GM18502 (cell line): ENCODE measurements around the gene CLMN.

ENCODE experiments used
- ATAC-seq: cut with Tn5 transposase; IDR thresholded peaks from one replicate; pipeline ENCODE4 v1.9.1; 2021; ENCODE audit warnings: mild to moderate bottlenecking; ENCODE audit not compliant: unreplicated experiment, poor library complexity

Gene CLMN

DNA sequence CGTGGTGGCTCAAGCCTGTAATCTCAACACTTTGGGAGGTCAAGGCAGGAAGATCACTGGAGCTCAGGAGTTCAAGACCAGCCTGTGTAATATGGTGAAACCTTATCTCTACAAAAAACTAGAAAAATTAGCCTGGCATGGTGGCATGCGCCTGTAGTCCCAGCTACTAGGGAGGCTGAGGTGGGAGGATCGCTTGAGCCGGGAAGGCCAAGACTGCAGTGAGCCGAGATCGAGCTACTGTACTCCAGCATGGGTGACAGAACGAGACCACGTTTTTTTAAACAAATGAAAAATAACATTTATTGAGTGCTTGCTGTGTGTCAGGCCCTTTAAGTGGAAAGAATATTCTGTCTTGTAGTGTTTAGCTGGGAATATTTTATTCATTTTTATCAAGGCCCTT lies 26.6 kb upstream of the CLMN start:
- ATAC-seq = no peak

DNA sequence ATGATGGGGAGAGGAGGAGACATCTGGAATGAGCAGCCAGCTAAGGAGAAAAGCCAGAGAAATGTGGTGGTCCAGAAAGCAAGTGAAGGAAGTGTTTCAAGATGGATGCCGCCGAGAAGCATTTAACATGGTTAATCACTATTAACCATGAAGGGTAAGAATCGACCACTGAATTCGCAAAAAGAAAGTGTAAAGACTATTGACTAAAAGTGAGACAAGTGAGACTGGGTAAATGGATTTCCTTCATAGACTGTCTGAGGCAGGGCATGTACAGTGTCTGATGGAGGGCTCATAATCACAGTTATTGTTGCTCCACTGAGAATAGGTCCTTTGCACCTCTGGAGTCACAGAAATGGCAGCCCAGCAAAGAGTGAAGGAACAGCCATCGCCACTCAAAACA lies 25.3 kb upstream of the CLMN start:
- no peak for ATAC-seq

DNA sequence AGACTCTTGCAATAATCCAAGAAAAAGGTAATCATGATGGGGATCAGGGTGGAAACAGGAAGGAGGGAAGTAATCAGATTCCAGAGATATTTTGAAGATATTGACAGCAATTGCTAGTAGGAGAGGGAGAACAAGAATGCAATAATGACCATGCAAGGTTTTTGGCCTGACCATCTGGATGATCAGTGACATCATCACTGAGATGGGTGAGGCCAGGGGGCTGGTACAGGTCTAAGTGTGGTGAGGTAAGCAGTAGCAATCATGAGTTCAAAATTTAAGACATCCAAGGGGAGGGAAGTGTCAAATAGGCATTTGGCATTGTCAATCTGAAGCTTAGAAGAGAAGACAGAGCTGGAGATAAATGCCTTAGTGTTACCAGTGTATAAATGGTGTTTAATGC lies 24.8 kb upstream of the CLMN start:
- ATAC-seq = no peak

DNA sequence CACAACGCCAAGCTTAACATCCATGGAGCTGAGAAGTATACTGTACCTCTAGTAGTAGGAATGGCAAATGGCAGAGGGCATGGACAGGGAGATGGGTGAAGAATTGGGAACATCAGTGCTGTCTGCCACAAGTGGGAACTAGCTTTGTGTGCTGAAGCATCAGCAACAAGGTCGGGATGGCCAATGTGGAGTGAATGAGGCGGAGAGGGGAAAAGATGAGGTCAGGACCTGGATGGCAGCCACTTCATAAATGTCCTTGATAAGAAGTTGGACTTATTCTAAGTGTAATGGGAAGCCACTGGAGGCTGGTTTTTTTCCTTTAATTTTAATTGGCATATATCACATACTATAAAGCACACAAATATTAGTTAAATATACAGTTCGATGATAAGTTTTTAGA lies 21.9 kb upstream of the CLMN start:
- ATAC-seq = no peak

DNA sequence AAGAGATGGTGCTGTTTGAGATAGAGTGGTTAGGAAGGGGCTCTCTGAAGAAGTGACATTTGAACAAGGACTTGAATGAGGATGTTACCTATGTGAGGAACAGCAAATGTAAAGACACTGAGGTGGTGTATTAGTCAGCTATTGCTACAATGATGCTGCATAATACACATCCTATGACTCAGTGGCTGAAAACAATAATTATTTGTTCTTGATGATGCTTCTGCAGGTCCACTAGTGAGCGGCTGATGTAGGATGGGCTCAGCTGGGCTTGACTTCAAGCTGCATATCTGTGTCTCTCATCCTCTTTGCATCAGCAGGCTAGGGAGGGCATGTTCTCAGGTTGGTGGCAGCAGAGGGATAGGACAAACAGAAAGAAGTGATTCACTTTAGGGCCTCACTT lies 21.4 kb upstream of the CLMN start:
- no peak for ATAC-seq

DNA sequence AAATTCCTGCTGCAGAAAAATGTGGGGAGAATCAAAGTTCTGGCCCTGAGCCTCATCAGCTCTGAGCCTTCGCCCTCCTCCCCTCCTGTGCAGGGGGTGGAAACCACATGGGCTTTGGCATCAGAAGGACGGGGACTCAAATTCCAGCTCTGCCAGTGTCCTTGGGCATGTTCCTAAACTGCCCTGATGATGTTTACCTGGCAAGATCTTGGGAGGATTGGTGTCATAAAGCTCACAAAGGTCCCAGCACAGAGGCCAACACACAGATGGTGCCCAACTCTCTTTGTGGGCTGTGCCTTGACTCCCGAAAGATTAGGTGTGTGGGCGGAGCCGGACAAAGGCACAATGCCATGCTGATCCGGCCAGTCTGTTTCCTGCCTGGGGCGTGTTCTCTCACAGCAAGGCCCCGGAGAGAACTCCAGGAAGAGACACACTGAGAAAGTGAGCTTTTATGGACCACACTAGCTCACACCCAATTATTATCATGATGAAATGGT lies 20.5 kb upstream of the CLMN start:
- ATAC-seq = no peak

DNA sequence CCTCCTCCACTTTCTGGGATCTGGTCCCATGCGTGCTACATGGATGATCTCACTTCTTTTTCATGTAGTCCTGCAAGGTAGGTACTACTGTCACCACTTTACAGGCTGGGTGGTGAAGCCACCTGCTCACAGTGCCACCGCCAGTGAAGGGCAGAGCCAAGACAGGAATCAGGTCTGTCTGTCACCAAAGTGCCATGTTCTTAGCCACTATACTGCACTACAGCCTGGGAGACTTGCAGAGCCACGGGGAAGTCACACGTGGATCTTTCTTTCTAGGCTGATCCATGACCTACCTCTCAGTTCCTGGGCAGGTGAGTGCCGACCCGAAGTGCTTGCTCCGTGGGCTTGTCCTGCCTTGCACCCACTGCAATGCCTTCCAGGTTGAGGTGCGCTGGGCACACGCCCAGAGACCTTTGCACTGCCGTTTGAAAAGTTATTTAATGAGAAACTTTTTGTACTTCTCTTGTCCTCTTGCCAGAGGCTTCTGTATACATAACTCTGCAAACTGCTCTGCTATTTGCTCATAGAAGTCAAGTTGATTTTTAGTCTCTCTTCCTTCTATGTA lies 19.7 kb upstream of the CLMN start:
- no peak for ATAC-seq

DNA sequence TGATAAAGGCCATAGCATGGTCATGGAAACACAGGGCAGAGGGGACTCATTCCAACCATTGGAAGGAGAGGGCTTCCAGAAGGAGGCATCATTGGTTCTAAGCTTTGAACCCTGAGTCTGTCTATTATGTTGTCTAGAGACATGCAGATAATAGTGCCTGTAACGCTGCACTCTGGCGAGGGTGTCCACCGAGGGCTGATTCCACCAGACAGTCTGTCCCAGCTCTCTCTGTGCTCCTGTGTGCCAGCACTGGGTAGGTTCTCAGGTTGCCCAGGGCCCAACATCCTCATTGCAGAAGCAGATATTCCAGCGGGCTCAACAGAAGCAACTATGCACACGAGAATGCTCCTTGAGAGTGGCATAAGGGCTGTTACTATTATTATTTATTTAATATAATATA lies 18.7 kb upstream of the CLMN start:
- no peak for ATAC-seq

DNA sequence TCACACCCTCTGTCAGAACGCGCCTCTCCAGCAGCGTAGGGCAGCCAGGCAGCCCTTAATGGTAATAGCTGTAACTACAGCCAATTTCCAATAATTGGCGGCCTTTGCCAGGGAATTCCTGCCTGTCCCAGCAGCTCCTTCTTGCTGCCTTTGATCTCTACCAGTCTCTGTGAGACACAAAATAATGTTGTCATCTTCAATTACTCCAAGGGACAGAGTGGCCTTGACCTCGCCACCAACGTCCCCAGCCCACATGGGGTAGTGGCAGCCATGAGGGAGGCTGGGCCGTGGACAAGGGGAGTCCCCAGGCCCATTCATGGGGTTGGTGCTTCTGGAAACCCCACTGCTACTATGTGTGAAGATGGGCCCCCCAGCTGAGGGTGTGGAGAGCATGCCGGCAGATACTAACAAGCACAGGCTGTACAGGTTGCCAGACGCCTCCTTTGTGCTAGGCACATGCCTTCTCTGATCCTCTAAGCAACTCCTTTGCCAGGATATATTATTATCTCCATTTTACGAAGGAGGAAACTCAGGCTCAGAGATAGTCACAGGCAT lies 17.4 kb upstream of the CLMN start:
- no peak for ATAC-seq

DNA sequence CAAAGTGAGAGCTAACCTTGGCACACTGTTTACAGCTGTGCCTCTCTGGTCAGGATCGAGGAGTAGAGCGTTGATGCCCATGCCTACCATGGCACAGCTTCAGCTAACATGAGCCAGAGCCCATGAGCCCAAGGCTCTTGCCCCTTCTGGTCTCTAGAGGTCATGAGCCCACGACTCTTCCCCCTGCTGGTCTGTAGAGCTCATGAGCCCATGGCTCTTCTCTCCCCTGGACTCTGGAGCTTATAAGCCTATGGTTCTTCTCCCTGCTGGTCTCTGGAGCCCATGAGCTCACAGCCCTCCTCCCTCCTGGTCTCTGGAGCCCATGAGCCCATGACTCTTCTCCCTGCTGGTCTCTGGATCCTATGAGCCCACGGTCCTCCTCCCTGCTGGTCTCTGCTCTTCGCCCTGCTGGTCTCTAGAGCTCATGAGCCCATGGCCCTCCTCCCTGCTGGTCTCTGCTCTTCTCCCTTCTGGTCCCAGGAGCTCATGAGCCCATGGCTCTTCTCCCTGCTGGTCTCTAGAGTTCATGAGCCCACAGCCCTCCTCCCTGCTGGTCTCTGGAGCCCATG lies 16.6 kb upstream of the CLMN start:
- ATAC-seq = no peak

DNA sequence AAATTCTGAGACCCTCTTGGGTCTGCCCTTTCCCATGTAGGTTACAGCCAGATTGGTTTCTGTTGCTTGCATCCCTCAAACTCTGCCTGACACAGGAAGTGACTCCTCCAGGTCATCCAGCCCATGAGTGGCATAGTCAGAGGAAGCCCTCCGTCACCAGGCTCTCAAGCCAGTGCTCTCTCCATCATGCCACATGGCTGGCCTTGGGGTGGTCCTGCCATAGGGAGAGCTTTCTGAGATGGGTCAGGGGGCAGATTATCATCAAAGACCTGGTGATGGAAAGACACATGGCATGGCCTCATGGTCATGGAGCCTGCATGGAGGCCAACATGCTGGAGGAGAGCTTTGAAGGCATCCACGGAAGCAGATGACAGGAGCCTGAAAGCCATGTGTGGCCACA lies 15.4 kb upstream of the CLMN start:
- no peak for ATAC-seq

DNA sequence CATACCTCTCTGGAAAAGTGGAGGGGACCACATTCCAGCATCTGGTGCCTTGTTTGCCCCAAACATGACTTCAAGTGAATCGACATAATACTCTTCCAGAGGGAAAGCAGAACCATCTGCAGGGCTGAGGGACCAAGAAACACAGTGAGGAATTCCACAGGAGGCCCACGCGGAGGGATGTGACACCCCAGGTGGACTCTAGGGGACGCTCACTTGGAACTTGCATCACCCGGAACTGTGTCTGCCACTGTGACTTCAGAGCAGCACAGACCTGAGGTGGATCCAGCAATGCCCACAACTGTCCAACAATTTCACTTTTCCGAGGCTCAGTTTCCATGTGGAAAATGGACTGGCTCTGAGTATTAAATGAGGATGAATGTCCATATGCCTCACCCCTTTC lies 14.3 kb upstream of the CLMN start:
- no peak for ATAC-seq

DNA sequence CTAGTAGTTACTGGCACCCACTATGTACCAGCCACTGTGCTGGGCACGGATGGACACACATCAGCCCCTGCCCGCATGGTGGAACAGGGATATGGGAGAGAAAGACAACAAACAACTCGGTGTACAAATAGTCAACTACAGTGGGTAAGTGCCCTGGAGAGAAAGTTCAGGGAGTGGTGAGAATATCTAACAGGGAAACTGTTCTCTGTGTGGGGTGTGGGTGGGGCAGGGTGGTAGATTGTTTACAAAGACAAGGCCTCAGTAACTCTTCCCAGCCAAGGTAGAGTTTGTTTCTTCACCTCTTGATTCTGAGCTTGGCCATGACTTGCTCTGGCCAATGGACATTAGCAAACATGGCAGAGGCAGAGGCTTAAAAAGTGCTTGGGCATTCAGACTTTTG lies 12.9 kb upstream of the CLMN start:
- no peak for ATAC-seq

DNA sequence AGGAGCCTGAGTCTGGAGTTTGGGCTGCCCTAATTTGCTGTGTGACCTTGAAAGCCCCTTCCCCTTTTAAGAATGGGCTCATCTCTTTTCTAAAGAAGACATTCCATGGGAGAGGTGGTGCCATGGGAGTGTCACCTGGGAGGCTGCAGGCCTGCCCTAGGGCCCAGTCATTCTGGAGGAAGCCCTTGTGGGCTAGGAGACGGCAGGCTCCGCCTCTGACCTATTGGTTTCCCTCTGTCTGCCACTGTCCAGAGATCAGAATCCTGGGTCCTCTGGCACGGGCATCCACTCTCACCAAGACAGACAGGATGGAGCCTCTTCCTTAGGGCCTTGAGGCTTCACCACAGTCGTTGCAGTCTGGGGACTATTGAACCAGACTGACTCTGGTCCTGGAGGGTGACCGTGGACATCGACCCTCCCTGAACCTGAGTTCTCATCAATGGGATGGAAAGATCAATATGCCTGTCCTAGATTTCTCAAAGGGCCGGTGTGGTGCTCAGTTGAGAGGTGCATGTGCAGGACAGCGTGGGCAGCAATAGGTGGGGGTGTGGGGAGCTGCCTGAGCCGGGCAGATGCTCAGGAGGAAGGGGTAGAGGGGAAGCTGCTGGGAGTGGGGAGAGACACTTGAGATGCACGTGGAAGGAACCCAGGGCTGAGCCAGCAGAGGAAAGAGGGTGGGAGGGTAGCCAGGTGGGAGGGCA lies 12.2 kb upstream of the CLMN start:
- ATAC-seq = no peak

DNA sequence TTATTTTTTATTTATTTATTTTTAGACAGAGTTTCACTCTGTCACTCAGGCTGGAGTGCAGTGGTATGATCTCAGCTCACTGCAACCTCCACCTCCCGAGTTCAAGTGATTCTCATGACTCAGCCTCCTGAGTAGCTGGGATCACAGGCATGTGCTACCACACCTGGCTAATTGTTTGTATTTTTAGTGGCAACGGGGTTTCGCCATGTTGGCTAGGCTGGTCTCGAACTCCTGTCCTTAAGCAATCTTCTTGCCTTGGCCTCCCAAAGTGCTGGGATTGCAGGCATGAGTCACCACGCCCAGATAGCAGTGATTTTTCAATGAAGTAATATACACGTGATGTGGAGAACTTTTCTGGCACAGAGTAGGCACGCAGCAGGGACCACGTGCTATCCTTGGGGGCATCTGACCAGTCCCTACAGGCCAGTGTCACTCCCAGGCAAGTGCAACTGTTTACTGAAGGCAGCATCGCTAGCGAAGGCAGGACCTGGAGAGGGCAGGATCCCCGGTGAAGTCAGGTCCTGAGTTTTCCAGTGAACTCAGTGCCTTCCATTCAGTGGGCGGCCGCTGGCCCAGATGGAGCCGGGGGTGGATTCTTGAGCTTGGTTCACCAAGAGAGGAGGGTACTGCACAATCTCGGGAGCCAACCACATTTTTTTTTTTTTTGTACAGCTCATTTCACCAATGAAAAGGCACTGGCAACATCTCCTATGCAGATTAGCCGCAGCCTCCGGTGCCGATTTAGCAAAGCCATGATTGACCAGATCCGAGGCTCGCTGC lies 11.1 kb upstream of the CLMN start:
- no peak for ATAC-seq

DNA sequence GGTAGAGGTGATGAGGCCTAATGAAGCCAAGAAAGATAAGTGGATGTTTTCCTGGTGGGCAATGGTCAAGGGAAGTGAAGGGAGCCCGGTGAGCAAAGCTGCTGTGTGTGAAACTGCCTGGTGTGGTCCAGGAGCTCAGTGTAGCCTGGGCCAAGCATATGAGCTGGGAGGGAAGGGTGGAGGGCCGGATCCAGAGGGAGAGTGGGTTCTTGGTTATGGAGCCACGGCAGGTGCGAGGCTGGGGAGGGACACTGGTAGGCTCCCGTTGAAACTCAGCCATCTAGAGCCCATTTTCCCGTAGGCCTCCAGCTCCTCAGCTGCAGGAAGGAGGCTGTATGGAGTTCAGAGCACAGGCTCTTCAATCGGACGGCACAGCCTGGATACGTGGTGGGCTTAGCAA lies 10.2 kb upstream of the CLMN start:
- no peak for ATAC-seq

DNA sequence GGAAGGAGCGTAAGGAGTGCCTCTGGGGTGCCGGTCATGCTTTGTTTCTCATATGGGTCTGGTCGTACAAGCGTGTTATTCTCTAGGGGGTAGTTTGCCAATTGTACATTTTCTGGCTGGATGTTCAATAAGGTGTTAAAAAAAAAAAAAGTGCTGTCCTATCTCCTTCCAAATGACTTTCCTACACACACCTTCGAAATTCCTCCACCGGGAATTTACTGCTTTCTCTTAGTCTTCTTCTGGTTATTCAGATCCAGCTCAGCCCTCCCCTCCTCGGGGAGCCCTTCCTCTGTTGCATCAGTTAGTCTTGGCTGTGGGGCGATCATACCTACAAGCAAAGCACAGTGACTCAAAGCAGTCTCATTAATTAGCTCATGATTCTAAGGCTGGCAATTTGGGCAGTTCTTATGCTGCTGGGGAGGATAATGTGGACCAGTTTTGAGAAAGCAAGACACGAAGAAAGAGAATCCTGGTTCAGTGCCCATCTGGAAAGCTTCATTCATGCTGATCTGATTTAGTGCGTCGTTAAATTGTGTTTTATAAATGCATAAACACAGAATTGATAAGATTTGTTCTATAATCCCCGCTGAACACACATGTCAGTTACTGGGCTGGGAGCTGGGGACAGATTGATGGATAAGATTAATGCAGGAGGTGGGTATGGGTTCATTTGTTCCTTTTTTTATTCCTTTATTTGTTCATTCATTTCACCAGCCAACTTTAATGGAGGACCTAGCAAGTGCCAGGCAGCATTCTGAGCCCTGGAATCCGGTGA lies 9.2 kb upstream of the CLMN start:
- ATAC-seq = no peak

DNA sequence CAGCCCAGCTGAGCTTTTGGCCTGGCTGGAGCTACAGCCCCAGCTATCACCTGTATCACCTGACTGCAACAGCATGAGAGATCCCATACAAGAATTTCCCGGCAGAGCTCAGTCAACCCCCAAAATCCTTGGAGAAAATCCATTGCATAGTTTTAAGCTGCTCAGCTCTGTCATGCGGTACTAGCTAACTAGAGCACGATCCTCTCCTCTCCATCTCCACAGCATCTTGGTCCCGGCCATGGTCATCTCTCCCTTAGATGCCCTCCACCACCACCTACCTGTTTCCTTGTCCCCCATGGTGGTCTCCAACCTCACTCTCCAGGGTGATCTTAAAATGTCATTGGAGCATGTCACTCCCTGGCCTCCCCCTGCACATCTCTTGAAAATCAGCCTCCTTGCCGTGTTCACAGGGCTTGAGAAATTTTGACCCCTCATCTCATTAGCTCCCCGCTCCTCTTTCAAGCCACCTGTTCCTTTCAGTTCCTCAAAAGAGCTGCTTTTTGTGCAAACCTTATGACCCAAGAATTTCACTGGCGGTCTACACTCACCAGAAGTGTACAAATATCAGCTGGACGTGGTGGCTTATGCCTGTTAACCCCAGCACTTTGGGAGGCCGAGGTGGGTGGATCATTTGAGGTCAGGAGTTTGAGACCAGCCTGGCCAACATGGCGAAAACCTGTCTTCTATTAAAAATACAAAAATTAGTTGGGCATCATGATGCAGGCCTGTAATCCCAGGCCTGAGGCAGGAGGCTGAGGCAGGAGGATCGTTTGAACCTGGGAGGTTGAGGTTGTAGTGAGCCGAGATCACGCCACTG lies 8.1 kb upstream of the CLMN start:
- ATAC-seq = peak; percentile 98

DNA sequence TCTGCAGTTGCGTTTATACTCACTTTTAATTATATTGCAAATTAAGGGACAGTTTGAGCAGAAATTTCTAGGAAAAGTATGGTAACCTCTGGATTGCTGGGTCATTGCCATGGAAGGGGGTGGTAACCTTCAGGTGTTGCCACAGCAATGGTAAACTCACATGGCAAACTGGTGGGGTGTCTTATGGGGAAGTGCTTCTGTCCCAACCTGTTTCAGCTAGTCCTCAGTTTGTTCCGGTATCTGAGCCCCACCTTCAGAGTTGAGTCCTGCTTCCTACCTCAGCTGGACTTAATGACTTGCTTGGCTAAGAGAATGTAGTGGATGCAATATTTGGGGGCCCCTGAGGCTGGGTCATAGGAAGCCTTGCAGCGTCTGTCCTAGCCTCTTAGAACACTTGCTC lies 7.3 kb upstream of the CLMN start:
- ATAC-seq = peak; percentile 34
